Memory B cell (primary cell): ENCODE data around the gene CLDN22.
"Not testable (repeated sequence)": the region's sequence is repeated elsewhere in the genome, so short reads cannot be mapped to it uniquely, and the experiment has no call there.

Experiments used
- ATAC-seq: fragments of 150-1000 bp; cut with Tn5 transposase; 2 replicates; pipeline ENCODE4 v1.10.0; 2021; ENCODE audit warnings: low read depth, mild to moderate bottlenecking, moderate library complexity
- DNase-seq, 2 donors: peaks; one replicate each; pipeline ENCODE4 v3.0.0; 2022; ENCODE audit warnings: low spot score in 2 of 2
- H3K27ac Mint-ChIP-seq: one replicate; pipeline ENCODE4 v1.8.0; 2022; ENCODE audit warnings: mild to moderate bottlenecking, moderate library complexity, mixed read lengths
- H3K27me3 Mint-ChIP-seq: one replicate; pipeline ENCODE4 v1.8.0; 2022; ENCODE audit warnings: mixed read lengths
- H3K36me3 Mint-ChIP-seq: one replicate; pipeline ENCODE4 v1.8.0; 2022; ENCODE audit warnings: mild to moderate bottlenecking, mixed read lengths
- H3K4me1 Mint-ChIP-seq: one replicate; pipeline ENCODE4 v1.8.0; 2022; ENCODE audit warnings: mixed read lengths
- H3K4me3 Mint-ChIP-seq: one replicate; pipeline ENCODE4 v1.8.0; 2022; ENCODE audit warnings: mild to moderate bottlenecking, moderate library complexity, mixed read lengths
- H3K9me3 Mint-ChIP-seq: one replicate; pipeline ENCODE4 v1.8.0; 2022; ENCODE audit warnings: mixed read lengths

CLDN22 gene

GRCh38 chr4:183335369-183335940 lies 15.4 kb upstream of the CLDN22 start:
- Mint-ChIP-seq H3K27ac (no peak overlapping the region), H3K4me1 (no peaks in the 10 kb centered on the region), H3K4me3 (no peak overlapping the region), H3K36me3 (no peaks in the 10 kb centered on the region), H3K9me3 (peaks cover 3% of the 10 kb centered on the region), H3K27me3 (peaks cover 15% of the 10 kb centered on the region)
- ATAC-seq, result no peak
- no peak for DNase-seq

- Mint-ChIP-seq H3K9me3 (peaks cover 6% of the 10 kb centered on the region), H3K27ac (no peak overlapping the region), H3K27me3 (peaks cover 15% of the 10 kb centered on the region), H3K4me1 (no peaks in the 10 kb centered on the region), H3K36me3 (no peaks in the 10 kb centered on the region), H3K4me3 (no peak overlapping the region)
- DNase-seq (no peak), ATAC-seq (no peak)
Measured at GRCh38 chr4:183333983-183334382, 13.9 kb upstream of the CLDN22 start.

DNA sequence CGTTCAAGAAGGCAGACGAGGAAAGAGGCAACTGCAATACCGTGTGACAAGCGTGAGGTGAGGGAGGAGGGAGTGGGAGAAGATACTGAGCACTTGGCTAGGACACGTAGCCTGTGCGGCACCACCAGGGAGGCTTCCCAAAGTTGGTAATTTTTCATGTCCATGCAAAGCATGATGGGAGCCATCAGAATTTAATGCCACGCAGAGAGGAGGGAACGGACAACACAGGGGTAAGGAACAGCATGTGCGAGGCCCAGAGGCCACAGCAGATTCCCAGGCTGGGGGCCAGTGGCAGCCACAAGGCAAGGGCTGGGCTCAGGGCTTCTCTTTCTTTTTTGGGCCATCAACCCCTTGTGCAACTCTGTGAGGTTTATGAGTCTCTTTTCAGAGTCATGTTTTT lies 13.1 kb upstream of the CLDN22 start:
- H3K36me3 Mint-ChIP-seq, result no peaks in the 10 kb centered on the region
- ATAC-seq, result no peak
- no peaks in the 10 kb centered on the region for H3K4me1 Mint-ChIP-seq
- no peak overlapping the region for H3K27ac Mint-ChIP-seq
- peaks cover 8% of the 10 kb centered on the region for H3K9me3 Mint-ChIP-seq
- DNase-seq, result no peak
- H3K27me3 Mint-ChIP-seq, result peaks cover 15% of the 10 kb centered on the region
- no peak overlapping the region for H3K4me3 Mint-ChIP-seq

DNA sequence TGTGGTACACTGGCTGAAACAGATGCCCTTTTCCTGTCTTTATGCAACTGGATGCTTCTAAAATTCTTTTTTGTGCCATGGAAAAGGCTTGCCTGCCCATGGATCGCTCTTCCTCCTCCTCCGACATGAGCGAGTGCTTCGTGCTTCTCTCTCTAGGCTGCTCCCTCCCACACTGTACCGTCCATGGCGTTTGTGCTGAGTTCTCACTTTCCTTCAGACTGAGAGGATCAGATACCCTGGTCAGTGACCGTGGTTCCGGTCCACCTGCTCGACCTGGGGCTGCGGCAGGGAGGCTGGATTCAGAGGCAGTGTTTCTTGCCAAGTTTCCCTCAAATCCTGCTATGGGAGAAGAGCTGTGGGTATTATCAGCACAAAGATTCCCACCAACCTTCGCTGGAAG lies 12.4 kb upstream of the CLDN22 start:
- H3K27ac Mint-ChIP-seq, result no peak overlapping the region
- H3K9me3 Mint-ChIP-seq, result peaks cover 8% of the 10 kb centered on the region
- no peaks in the 10 kb centered on the region for H3K36me3 Mint-ChIP-seq
- H3K27me3 Mint-ChIP-seq, result peaks cover 15% of the 10 kb centered on the region
- ATAC-seq (no peak), DNase-seq (no peak)
- H3K4me3 Mint-ChIP-seq, result no peak overlapping the region
- H3K4me1 Mint-ChIP-seq, result no peaks in the 10 kb centered on the region

DNA sequence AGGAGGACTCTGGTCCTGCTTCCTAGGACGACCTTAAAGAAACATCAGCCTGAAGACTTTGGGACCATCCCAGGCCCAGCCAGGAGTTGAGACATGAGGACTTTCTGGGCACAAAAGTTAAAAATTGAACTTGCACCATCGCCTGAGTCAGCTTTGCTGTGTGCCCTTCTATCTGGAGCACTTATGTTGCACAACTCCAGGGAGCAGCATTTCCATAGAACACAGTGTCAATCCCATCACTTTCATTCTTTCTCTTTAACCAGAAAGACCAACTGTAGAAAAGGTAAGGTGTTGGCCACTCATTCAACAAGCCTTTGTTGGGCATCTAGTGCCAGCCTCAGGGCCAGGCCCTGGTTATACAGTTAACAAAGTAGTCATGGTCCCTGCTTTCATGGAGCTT lies 10.8 kb upstream of the CLDN22 start:
- Mint-ChIP-seq H3K4me1 (no peaks in the 10 kb centered on the region), H3K36me3 (no peaks in the 10 kb centered on the region), H3K4me3 (no peak overlapping the region), H3K27me3 (peaks cover 13% of the 10 kb centered on the region), H3K27ac (no peak overlapping the region), H3K9me3 (peaks cover 10% of the 10 kb centered on the region)
- ATAC-seq (no peak), DNase-seq (no peak)

- DNase-seq (no peak), ATAC-seq (no peak)
- Mint-ChIP-seq H3K36me3 (no peaks in the 10 kb centered on the region), H3K9me3 (peaks cover 10% of the 10 kb centered on the region), H3K27me3 (peaks cover 10% of the 10 kb centered on the region), H3K4me1 (no peaks in the 10 kb centered on the region), H3K4me3 (no peak overlapping the region), H3K27ac (no peak overlapping the region)
Measured at GRCh38 chr4:183329954-183330742, 10.1 kb upstream of the CLDN22 start.

DNA sequence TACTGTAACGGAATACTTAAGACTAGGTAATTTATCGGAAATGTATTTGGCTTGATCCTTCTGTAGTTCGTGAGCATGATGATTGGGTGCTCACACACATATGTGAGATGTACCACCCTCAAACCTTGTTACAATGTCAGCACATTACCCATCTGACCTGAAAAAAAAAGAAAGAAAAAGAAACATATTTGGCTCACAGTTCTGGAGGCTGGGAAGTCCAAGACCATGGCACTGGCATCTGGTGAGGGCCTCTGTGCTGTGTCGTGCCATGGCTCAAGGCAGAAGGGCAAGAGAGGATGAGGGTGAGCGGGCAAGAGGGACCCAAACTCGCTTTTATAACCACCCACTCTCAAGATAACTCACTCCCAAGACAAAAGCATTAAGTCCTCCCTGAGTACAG lies 9.2 kb upstream of the CLDN22 start:
- ATAC-seq (no peak), DNase-seq (no peak)
- H3K36me3 Mint-ChIP-seq, result no peaks in the 10 kb centered on the region
- peaks cover 10% of the 10 kb centered on the region for H3K27me3 Mint-ChIP-seq
- no peaks in the 10 kb centered on the region for H3K4me1 Mint-ChIP-seq
- no peak overlapping the region for H3K27ac Mint-ChIP-seq
- H3K4me3 Mint-ChIP-seq, result no peak overlapping the region
- peaks cover 10% of the 10 kb centered on the region for H3K9me3 Mint-ChIP-seq

DNA sequence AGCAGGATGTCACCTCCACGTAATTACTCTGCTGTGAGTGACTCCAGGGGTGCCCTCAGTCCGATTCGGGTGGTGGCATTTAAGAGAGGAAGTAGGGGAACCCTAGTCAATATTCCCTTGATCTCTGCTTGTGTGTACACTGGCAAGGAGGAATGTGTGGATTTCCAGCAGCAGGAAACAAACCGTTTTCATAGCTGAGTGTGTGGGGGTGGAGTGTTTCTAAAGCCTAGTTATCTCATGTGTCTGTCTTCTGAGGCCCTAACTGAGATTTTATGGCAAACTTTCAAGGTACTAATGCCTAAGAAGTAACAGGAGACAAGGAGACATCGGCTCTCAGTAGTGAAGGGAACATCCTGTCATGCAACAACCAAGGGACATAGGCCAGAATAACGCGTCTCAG lies 8.8 kb upstream of the CLDN22 start:
- no peaks in the 10 kb centered on the region for H3K36me3 Mint-ChIP-seq
- DNase-seq (no peak), ATAC-seq (no peak)
- peaks cover 10% of the 10 kb centered on the region for H3K9me3 Mint-ChIP-seq
- H3K4me3 Mint-ChIP-seq, result no peak overlapping the region
- no peak overlapping the region for H3K27ac Mint-ChIP-seq
- H3K4me1 Mint-ChIP-seq, result no peaks in the 10 kb centered on the region
- H3K27me3 Mint-ChIP-seq, result peaks cover 7% of the 10 kb centered on the region

- H3K36me3 Mint-ChIP-seq, result no peaks in the 10 kb centered on the region
- DNase-seq, result no peak
- no peak for ATAC-seq
- no peak overlapping the region for H3K4me3 Mint-ChIP-seq
- H3K4me1 Mint-ChIP-seq, result no peaks in the 10 kb centered on the region
- no peak overlapping the region for H3K27ac Mint-ChIP-seq
- peaks cover 3% of the 10 kb centered on the region for H3K27me3 Mint-ChIP-seq
- peaks cover 7% of the 10 kb centered on the region for H3K9me3 Mint-ChIP-seq
Measured at GRCh38 chr4:183327827-183328226, 7.8 kb upstream of the CLDN22 start.

- H3K27me3 Mint-ChIP-seq, result no peaks in the 10 kb centered on the region
- no peak for DNase-seq
- H3K4me1 Mint-ChIP-seq, result no peaks in the 10 kb centered on the region
- ATAC-seq, result no peak
- no peak overlapping the region for H3K27ac Mint-ChIP-seq
- H3K4me3 Mint-ChIP-seq, result no peak overlapping the region
- peaks cover 6% of the 10 kb centered on the region for H3K9me3 Mint-ChIP-seq
- no peaks in the 10 kb centered on the region for H3K36me3 Mint-ChIP-seq
Measured at GRCh38 chr4:183326853-183327252, 6.8 kb upstream of the CLDN22 start.

DNA sequence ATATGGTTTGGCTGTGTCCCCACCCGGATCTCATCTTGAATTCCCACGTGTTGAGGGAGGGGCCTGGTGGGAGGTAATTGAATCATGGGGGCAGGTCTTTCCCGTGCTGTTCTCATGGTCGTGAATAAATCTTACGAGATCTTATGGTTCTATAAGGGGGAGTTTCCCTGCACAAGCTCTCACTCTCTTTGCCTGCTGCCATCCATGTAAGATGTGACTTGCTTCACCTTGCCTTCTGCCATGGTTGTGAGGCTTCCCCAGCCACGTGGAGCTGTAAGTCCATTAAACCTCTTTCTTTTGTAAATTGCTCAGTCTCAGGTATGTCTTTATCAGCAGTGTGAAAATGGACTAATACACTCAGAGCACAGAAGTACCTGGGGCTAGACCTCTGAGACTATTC lies 6.3 kb upstream of the CLDN22 start:
- not testable (repeated sequence) for ATAC-seq

GRCh38 chr4:183324619-183325018 lies 4.5 kb upstream of the CLDN22 start:
- Mint-ChIP-seq H3K36me3 (no peaks in the 10 kb centered on the region), H3K27me3 (peaks cover 3% of the 10 kb centered on the region), H3K4me1 (no peaks in the 10 kb centered on the region), H3K9me3 (peaks cover 6% of the 10 kb centered on the region), H3K4me3 (no peak overlapping the region), H3K27ac (no peak overlapping the region)
- no peak for DNase-seq
- ATAC-seq, result no peak

More for the DNA sequence above, 6.3 kb upstream of the CLDN22 start:
- H3K4me1 Mint-ChIP-seq, H3K27ac Mint-ChIP-seq, H3K27me3 Mint-ChIP-seq, H3K36me3 Mint-ChIP-seq, DNase-seq, H3K9me3 Mint-ChIP-seq, H3K4me3 Mint-ChIP-seq: not testable (repeated sequence)

DNA sequence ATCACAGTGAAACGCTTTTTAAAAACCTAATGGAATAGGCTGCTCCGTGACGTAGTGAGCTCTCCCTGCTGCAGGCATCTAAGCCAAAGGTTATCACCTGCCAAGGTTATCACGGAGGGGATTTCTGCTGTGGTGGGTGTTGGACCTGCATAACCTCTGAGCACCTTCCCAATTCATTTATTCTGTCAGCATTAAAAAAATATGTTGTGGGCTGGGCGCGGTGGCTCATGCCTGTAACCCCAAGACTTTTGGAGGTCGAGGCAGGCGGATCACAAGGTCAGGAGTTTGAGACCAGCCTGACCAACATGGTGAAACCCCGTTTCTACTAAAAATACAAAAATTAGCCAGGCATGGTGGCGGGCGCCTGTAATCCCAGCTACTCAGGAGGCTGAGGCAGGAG lies 4.0 kb upstream of the CLDN22 start:
- not testable (repeated sequence) for H3K36me3 Mint-ChIP-seq, ATAC-seq, H3K27me3 Mint-ChIP-seq, DNase-seq, H3K27ac Mint-ChIP-seq, H3K9me3 Mint-ChIP-seq, H3K4me1 Mint-ChIP-seq, H3K4me3 Mint-ChIP-seq

DNA sequence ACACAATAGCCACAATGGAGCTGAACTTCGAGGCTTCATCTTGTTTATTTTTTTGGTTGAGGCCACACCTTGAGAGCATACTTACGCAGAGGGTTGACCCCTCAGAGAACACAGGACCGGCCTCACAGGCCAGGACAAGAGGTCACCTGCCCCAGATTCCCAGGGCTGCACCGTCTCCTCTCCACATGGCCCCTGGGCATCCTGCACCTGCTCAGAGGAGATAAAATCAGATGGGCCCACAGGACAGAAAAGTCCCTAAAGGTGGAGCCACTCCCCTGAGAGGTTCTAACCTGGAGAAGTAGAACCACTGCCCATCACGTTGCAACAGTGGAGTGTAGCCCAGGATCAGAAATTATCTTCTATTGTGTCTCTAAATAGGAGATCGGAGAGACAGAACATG lies 3.2 kb upstream of the CLDN22 start:
- Mint-ChIP-seq H3K9me3 (peaks cover 2% of the 10 kb centered on the region), H3K27ac (no peak overlapping the region)
- ATAC-seq, result no peak

DNA sequence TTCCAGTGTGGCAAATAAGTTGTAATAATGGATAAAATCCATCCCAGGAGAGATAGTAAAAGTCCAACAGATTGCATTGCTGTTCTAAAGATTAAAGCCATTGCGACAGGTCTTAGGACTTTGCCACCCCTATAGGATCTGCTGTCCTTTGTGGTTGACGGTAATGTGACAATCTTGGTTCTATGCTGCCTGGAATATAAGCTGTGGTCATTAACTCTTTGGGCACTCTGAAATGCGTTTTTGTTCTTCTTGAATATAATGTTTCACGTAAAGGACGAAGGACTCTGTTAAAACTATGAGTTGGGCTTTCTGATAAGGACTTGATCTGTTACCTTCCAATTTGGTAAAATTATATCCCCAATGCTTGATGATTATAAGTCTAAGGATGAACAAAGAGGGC lies 2.2 kb upstream of the CLDN22 start, which contains the start of gene CLDN24:
Gene CLDN24 (minus strand): TSS at position 101 of the 400 bp plus-strand sequence. CDS start 0 bp downstream, at position 101.
- Mint-ChIP-seq H3K27me3 (peaks cover 3% of the 10 kb centered on the region), H3K4me1 (no peaks in the 10 kb centered on the region), H3K4me3 (no peak within 1 kb of the TSS), H3K9me3 (peaks cover 2% of the 10 kb centered on the region), H3K36me3 (no peaks in the 10 kb centered on the region), H3K27ac (no peak within 1 kb of the TSS)
- ATAC-seq (no peak), DNase-seq (no peak)

More for the DNA sequence above, 3.2 kb upstream of the CLDN22 start:
- Mint-ChIP-seq H3K4me3 (no peak overlapping the region), H3K4me1 (no peaks in the 10 kb centered on the region), H3K27me3 (peaks cover 3% of the 10 kb centered on the region), H3K36me3 (no peaks in the 10 kb centered on the region)
- no peak for DNase-seq
